ENCODE results near the gene SAMD11. TPM values are rescaled to one million over a fixed set of nuclear protein-coding genes. Genes with fewer than 3 reads are reported as not detected.
A peak's percentile ranks its signal among the peaks of the same experiment; 100 is the strongest.

SAMD11 gene
- total and polyA plus RNA-seq, 10 of the 15 experiments (the other 5 are each of a cell fraction or from before 2014, with no cell fraction given), result 0.04 to 0.31 (median 0.19) TPM; not detected in 6

GRCh38 chr1:923131-923990 is at the start of gene SAMD11 (continued):
- TF ChIP-seq ZBTB11 (CRISPR knock-in tag; IDR thresholded peaks at IDR 0.05) (no peak), CBX5 (IDR thresholded peaks at IDR 0.05; ENCODE audit: low read depth) (no peak), CREM (IDR thresholded peaks at IDR 0.05; ENCODE audit: low read depth) (no peak), E2F8 (IDR thresholded peaks at IDR 0.05; ENCODE audit: low read depth, partially characterized antibody) (no peak), EGR1 (IDR thresholded peaks at IDR 0.05; ENCODE audit: borderline replicate concordance in 1 of 2, low read depth in 2 of 2, low read length in 2 of 2) (0 out of 3 replicates have a peak, but pooled peaks of 1 of the 2 experiments have one; percentile 24), TARDBP (IDR thresholded peaks at IDR 0.05; ENCODE audit: borderline replicate concordance) (no peak), REST (IDR thresholded peaks at IDR 0.05; ENCODE audit: low read depth, low read length) (no peak), IKZF1 (conservative IDR thresholded peaks at IDR 0.05) (peak; percentile 32; the same call in 1 of the 2 replicates), JUNB (IDR thresholded peaks at IDR 0.05) (no peak), HDAC2 (IDR thresholded peaks at IDR 0.05) (no peak), ZNF687 (IDR thresholded peaks at IDR 0.05) (no peak), NFIC (IDR thresholded peaks at IDR 0.05; ENCODE audit: low read depth, low read length) (no peak), MEF2A (IDR thresholded peaks at IDR 0.05; ENCODE audit: insufficient read depth, low read depth, low read length) (no peak), CREB1 (IDR thresholded peaks at IDR 0.05; ENCODE audit: low read depth) (no peak), TCF7 (IDR thresholded peaks at IDR 0.05; ENCODE audit: borderline replicate concordance) (no peak), POLR2A (IDR thresholded peaks at IDR 0.05; ENCODE audit: low read depth, low read length) (no peak)
